Left renal pelvis (tissue), 4 donors: Measurements from ENCODE around the gene RAD21L1. TPM values are rescaled to one million over a fixed set of nuclear protein-coding genes. Genes with fewer than 3 reads are reported as not detected.
"Not testable (repeated sequence)": the region's sequence is repeated elsewhere in the genome, so short reads cannot be mapped to it uniquely, and the experiment has no call there.

Source experiments
- DNase-seq, 4 donors: peaks; one replicate each; pipeline ENCODE4 v3.0.0-alpha.2; 2013; ENCODE audit warnings: low read depth in 4 of 4, low spot score in 3 of 4
- polyA plus RNA-seq, 4 donors: library from polyadenylated mRNA; unstranded; fragments of 120-200 nt; gene quantifications; one replicate each; pipeline ENCODE4 v1.2.1, GENCODE V29; 2013; ENCODE audit not compliant: insufficient read length in 4 of 4

The RAD21L1 gene
- polyA plus RNA-seq, 4 donors = not detected

GRCh38 chr20:1199212-1199873, 26.5 kb upstream of the RAD21L1 start:
- DNase-seq = no peak

- no peak for DNase-seq
These were observed 25.9 kb upstream of the RAD21L1 start for GRCh38 chr20:1199964-1200363.

GRCh38 chr20:1202762-1203504, 22.9 kb upstream of the RAD21L1 start, which contains the start of gene C20orf202:
C20orf202 (plus strand) TSS chr20:1203454; CDS start chr20:1203586, 132 bp downstream.
- no peak for DNase-seq

GRCh38 chr20:1203630-1204029, 22.2 kb upstream of the RAD21L1 start:
- no peak for DNase-seq

- DNase-seq = no peak
These were observed 21.7 kb upstream of the RAD21L1 start for GRCh38 chr20:1204113-1204512.

- DNase-seq = no peak
These were observed 21.3 kb upstream of the RAD21L1 start for GRCh38 chr20:1204576-1204975.

- DNase-seq = no peak
These were observed 20.0 kb upstream of the RAD21L1 start for GRCh38 chr20:1205802-1206201.

- DNase-seq = no peak
These were observed 19.3 kb upstream of the RAD21L1 start for GRCh38 chr20:1206366-1207148.

- no peak for DNase-seq
These were observed 18.5 kb upstream of the RAD21L1 start for GRCh38 chr20:1207293-1207878.

GRCh38 chr20:1209447-1210387, 16.1 kb upstream of the RAD21L1 start:
- no peak for DNase-seq

- no peak for DNase-seq
These were observed 15.3 kb upstream of the RAD21L1 start for GRCh38 chr20:1210501-1210900.

GRCh38 chr20:1212023-1212422, 13.8 kb upstream of the RAD21L1 start:
- no peak for DNase-seq

- peak in 2 of 4 donors; percentile 28 to 39 for DNase-seq
These were observed 13.0 kb upstream of the RAD21L1 start for GRCh38 chr20:1212607-1213396.

GRCh38 chr20:1214838-1215261, 11.0 kb upstream of the RAD21L1 start:
- no peak for DNase-seq

GRCh38 chr20:1215386-1216170, 10.3 kb upstream of the RAD21L1 start:
- no peak for DNase-seq

- DNase-seq = not testable (repeated sequence)
These were observed 9.1 kb upstream of the RAD21L1 start for GRCh38 chr20:1216527-1217427.

GRCh38 chr20:1222750-1223149, 3.1 kb upstream of the RAD21L1 start:
- not testable (repeated sequence) for DNase-seq
